GM23338 (cell line): ENCODE data around the gene TBX10.

Experiments used
- CREB1 ChIP-seq: fragments of 250-450 bp; sonication (Bioruptor Pico); IDR thresholded peaks from 2 replicates; pipeline ENCODE4 v1.5.0; 2020; ENCODE audit warnings: low read depth, mild to moderate bottlenecking, moderate library complexity
- CTCF ChIP-seq, 2 experiments: fragments of 200-600 bp in 1 of 2; sonication (generic) in 1 of 2; conservative IDR thresholded peaks; 2 replicates each; pipeline versions ENCODE4 v1.5.1 to v1.6.1; 2016 to 2017; ENCODE audit warnings: antibody characterized with exemption in 2 of 2, low read depth in 2 of 2, mild to moderate bottlenecking in 2 of 2, moderate library complexity in 1 of 2
- EZH2 ChIP-seq: fragments of 200-600 bp; sonication (generic); IDR thresholded peaks from one replicate; pipeline ENCODE4 v1.8.0; 2017; ENCODE audit warnings: antibody characterized with exemption, mild to moderate bottlenecking, low read depth; ENCODE audit not compliant: unreplicated experiment
- EZH2phosphoT487 ChIP-seq: fragments of 200-600 bp; sonication (generic); IDR thresholded peaks from one replicate; pipeline ENCODE4 v1.8.1; 2018; ENCODE audit warnings: antibody characterized with exemption; ENCODE audit not compliant: unreplicated experiment
- JUNB ChIP-seq: IDR thresholded peaks from one replicate; pipeline ENCODE4 v1.6.1; 2016; ENCODE audit warnings: antibody characterized with exemption; ENCODE audit not compliant: unreplicated experiment
- NANOG ChIP-seq: IDR thresholded peaks from 2 replicates; pipeline ENCODE4 v1.6.1; 2016; ENCODE audit warnings: antibody characterized with exemption, borderline replicate concordance
- POLR2AphosphoS5 ChIP-seq: IDR thresholded peaks from 2 replicates; pipeline ENCODE4 v1.6.1; 2016; ENCODE audit warnings: antibody characterized with exemption, low read depth
- STAT1 ChIP-seq: IDR thresholded peaks from one replicate; pipeline ENCODE4 v1.6.1; 2016; ENCODE audit warnings: antibody characterized with exemption; ENCODE audit not compliant: unreplicated experiment
- ZNF114 ChIP-seq: fragments of 250-450 bp; sonication (Bioruptor Pico); IDR thresholded peaks from 2 replicates; pipeline ENCODE4 v1.5.0; 2020; ENCODE audit warnings: mild to moderate bottlenecking, moderate library complexity
- ZNF331 ChIP-seq: fragments of 250-450 bp; sonication (Bioruptor Pico); IDR thresholded peaks from 2 replicates; pipeline ENCODE4 v1.5.0; 2020; ENCODE audit warnings: low read depth, mild to moderate bottlenecking, moderate library complexity

- TF ChIP-seq EZH2, result no peak
- TF ChIP-seq CREB1 (CRISPR knock-in tag), result no peak
- TF ChIP-seq POLR2AphosphoS5, result peak; percentile 6; the same call in 1 of the 2 replicates
- no peak for TF ChIP-seq CTCF (conservative IDR thresholded peaks at IDR 0.05; ENCODE audit: low read depth in 2 of 2)
- no peak for TF ChIP-seq JUNB
- no peak for TF ChIP-seq EZH2phosphoT487
- TF ChIP-seq ZNF114, result no peak
- no peak for TF ChIP-seq NANOG
- no peak for TF ChIP-seq ZNF331 (CRISPR knock-in tag)
- no peak for TF ChIP-seq STAT1
Observed at GRCh38 chr11:67628710-67629385, 10.7 kb downstream of the TBX10 start.
